Measurements from ENCODE around the gene MED12L.
"Not testable (repeated sequence)": the region's sequence is repeated elsewhere in the genome, so short reads cannot be mapped to it uniquely, and the experiment has no call there.

Gene MED12L

DNA sequence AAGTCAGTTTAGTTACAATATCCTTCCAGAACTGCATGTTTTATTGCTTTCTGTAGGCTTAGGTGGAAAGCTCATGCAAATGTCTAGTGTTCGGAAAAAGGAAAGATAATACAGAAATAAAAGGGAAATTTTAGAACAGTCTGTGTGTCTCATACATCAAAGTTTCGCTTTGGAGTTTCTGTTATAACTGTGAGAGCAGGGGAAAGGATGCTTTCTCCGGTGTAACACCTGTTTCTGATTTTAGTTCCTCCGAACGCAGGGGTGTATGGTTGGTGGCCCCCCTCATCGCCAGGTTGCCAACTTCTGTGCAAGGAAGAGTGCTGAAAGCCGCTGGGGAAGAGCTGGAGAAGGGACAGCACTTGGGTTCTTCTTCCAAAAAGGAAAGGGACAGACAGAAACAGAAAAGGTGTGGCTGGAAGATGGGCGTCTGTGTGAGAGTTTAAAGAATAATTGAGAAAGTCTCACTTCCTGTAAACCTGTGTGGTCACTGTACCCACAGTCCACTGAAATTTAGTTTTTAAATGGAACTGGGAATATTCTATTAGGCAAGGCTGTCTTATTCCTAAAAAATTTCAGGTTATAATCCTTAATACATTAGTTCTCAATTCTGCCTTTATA is 292.4 kb downstream of the MED12L start:
- DNase-seq (ENCODE audit: low read depth), result no peak

DNA sequence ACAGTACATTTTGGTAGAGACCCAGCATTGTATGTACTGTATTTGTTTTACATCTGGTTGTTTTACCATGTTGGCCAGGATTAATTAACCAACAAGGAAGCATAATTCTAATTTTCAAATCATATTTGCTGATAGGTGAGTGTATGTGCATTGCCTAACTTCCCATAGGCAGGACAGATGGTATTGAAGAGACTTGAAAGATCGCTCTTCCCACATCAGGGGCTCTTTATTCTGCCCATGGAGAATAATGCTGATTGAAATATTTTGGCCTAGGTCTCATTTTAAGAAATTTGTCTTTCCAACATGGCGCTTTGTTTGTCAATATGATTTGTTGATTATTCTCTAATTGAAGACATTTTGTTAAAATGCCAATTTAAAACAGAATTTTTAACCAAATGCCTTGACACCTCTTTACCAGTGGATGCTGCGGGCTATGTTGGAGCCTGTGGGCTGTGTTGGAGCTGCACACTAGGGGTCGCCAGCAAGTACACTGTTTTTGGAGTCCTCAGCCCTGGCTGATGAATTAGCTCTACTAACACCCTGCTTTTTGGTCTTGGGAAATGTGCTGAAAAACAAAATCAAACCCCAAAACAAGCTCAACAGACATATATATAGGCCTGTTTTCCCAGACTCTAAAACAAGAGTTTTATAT is 293.7 kb downstream of the MED12L start:
- no peak for DNase-seq (ENCODE audit: low read depth)

DNA sequence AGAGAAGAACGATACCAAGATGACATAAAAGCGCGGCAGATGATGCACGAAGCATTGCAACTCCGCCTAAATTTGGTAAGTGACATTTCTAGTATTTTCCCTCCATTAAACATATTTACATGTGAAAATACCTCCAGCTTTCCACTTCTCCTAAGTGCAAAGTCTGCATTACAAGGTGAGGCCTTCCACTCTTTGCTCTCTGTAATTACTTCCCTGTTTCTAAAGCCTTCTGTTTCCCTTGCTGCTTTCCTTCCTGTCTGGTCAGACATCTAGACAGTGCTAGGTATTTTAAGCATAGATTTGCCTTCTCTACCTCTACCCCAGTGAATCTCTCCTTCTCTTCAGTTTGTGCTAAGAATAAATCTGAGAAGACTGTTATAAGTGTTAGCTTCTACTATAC is 297.2 kb downstream of the MED12L start:
- no peak for DNase-seq (ENCODE audit: low read depth)

DNA sequence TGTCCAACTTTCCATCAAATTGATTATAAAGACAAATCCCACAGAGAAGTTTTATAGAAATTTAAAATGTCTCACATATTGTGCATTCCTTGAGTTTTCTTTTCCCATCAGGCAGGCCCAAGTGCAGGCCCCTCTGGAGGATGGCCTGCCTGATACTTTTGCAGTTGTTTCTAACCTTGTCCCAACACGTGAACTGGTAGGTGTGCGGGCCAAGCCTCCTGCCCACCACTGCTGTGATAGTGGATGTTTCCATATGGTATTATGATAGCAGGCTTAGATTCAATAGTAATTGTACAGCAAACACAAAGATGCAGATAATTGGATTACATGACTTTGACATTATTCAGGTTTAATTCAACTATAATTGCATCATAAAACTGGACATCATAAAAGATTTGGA is 297.6 kb downstream of the MED12L start:
- no peak for DNase-seq (ENCODE audit: low read depth)

DNA sequence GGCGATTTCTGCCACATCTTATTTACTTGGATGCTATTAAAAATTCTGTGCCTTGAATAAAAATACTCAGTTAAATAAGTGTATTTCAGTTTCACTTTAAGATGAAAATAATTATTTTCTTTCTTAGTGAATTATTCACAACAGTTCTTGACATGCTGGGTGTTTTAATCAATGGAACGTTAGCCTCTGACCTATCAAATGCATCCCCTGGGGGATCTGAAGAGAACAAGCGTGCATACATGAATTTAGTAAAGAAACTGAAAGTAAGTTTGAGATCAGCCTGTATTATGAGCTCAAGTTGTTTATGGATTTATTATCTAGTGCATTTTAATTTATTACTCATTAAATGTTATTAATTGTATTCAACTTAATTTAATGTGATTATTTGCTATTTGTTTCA is 298.5 kb downstream of the MED12L start:
- no peak for DNase-seq (ENCODE audit: low read depth)

DNA sequence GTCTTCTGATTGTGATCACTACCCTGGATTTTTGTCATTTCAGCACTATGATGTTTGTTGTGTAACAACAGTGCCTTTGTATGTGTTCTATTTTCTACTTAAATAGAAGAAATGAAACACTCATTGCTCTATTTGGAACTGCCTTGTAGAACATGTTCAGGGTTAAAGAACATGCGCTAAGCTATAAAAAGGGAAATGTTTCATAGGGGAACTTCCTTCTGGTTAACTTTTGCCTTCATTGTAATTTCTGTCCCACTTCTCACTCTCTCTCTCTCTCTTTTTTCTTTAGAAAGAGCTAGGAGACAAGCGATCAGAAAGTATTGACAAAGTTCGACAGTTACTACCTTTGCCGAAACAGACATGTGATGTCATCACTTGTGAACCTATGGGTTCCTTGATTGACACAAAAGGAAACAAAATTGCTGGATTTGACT is 299.3 kb downstream of the MED12L start, which contains the start of gene P2RY12:
P2RY12 (minus strand) TSS at position 13 of the 434 bp plus-strand sequence. CDS start 45,908 bp downstream, outside the sequence.
- DNase-seq (ENCODE audit: low read depth), result no peak

DNA sequence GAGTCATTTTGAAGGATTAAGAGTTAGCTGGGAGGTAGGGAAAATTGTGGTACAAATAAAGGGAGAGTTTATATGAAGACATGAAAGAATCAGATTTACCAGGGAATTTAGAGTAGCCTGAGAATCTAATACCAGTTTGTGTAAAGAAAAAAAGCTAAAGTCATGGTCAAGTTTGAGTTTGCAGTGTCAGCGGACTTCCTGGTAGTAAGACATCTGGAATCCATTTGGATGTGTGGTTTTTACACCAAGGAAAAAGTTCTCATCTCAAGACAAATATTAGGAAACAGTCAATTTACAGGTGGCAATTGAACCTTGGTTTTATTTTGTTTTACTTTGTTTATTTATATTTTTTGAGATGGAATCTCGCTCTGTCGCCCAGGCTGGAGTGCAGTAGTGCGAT is 300.6 kb downstream of the MED12L start:
- no peak for DNase-seq (ENCODE audit: low read depth)

DNA sequence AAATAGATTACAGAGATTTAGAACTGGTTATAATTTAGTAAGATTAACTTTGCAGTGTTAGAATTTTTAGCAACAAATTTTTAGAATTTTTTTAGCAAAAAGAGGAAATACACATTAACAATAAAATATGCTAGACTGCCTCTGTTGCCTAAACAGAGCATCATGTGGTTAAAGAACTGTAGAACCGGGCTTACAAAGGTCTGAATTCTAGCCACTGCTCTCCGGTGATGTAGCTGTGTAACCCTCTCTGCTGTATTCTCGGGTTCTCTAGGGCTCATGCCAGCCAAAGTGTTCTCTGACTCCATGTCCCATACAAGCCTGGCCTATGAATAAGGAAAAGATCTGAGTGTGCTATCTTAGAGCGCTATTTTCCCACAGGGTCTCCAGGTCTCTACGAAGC is 302.0 kb downstream of the MED12L start:
- DNase-seq (ENCODE audit: low read depth), result no peak

DNA sequence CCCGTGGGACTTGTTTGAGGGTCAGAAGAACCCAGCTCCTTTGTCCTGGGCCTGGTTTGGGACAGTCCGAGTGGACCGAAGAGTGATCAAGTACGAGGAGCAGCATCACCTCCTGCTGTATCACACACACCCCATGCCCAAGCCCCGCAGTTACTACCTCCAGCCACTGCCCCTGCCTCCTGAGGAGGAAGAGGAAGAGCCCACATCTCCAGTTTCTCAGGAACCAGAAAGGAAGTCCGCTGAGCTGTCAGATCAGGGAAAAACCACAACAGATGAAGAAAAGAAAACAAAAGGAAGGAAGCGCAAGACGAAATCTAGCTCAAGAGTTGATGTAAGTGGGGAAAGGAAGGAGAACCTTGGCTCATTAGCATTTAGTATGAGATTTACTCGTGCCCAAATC is 302.4 kb downstream of the MED12L start:
- no peak for DNase-seq (ENCODE audit: low read depth)

DNA sequence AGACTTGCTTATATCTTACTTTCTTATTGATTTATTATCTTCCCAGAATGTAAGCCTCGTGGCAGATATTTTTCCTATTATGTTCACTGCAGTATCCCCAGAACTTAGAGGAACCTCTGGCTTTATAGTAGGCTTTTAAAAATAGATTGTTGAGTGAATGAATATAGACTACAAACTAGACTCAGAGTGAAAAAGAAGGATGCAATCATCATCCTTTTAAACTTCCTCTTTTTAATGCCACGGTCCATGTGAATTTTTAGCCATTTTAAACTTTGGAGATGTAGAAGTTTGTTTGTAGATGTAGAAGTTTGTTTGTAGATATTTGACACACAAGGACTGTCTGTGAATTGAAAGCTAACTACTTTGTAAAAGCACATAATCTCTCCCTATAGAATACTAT is 306.3 kb downstream of the MED12L start:
- no peak for DNase-seq (ENCODE audit: low read depth)

DNA sequence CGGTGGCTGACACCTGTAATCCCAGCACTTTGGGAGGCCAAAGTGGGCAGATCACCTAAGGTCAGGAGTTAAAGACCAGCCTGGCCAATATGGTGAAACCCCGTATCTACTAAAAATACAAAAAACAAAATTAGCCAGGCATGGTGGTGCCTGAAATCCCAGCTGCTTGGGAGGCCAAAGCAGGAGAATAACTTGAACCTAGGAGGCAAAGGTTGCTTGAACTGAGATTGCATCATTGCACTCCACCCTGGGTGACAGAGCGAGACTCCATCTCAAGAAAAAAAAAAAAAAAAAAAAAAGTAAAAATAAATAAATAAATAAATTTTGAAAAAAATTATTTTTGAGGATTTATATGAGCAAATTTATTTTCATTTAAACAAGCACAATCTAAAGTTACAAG is 306.7 kb downstream of the MED12L start:
- DNase-seq (ENCODE audit: low read depth), result not testable (repeated sequence)

DNA sequence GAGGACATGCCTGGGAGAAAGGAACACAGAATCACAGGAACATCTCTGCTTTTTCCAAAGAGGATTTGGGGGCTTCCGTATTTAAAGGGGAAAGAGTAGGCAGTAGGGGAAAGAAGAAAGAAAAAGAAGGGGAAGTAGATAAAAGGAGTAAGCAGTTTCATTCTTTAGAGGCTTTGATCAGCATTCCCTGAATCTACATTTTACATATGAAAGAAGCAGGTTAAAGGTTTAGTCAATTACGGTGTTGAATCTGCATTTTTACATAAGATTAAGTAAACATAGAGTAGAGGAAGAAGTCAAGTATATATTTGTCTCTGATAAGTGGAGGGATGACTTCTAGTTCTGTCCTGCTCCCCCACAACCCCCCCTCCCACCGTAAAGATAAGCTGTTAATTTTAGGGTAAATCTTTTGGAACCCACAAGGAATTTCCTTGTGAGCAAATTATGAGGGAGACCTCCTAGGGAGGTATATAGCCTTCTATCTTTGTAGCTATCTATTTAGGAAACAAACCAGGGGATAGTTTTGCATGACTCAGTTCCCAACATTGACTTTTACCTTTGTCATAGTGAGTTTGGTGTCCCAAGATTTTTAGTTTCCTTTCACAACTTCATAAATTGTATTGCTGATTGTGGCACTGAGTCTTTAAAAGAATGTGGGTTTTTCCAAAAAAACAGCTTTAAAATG is 307.8 kb downstream of the MED12L start:
- no peak for DNase-seq (ENCODE audit: low read depth)

DNA sequence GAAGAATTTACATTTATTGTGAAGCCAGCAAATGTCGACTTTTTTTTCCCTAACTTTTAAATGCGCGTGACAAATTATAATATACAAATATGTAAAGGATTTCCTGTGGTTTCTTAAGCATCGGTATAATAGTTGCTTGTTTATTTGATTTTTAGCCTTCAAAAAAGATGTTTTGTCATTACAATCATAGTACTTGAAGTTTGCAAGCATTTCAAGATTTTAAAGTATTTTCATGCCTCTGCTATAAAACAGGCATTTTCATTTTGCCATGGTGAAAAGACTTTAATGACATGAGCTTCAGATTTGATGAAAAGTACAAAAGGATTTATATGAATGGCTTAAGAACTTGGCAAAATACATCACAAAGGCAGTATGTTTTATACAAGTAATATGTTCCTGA is 308.5 kb downstream of the MED12L start:
- no peak for DNase-seq (ENCODE audit: low read depth)

DNA sequence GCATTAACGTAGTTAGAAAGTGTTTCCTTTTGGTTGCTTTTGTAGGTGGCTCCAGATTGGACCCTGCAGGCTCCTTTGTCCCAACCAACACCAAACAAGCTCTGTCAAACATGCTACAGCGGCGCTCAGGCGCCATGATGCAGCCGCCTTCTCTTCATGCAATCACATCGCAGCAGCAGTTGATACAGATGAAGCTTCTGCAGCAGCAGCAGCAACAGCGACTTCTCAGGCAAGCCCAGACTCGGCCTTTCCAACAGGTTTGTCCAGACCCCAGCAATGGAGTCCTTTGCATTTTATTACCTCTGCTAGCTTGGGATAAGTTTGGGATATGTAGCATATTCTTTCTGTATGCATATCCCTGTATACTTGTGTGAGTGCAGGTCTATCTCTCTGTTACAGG is 309.1 kb downstream of the MED12L start:
- no peak for DNase-seq (ENCODE audit: low read depth)

DNA sequence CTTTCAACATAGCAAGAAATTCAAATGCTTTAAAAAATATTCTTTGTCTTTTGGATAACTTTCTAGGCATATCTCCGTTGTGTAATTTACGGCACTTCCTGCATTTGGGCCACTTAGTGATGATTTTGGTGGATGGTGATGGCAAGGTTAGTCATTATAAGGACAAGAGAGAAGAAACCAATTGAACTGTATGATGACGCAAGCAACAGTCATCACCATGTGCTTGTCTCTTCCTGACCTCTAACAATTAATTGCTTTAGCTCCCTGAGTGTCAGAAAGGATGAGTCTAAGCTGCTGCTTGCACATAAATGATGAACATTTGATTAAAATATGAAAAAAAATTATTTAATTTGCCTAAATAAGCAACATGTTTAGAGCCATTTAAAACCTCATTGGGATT is 310.3 kb downstream of the MED12L start:
- DNase-seq (ENCODE audit: low read depth), result no peak

DNA sequence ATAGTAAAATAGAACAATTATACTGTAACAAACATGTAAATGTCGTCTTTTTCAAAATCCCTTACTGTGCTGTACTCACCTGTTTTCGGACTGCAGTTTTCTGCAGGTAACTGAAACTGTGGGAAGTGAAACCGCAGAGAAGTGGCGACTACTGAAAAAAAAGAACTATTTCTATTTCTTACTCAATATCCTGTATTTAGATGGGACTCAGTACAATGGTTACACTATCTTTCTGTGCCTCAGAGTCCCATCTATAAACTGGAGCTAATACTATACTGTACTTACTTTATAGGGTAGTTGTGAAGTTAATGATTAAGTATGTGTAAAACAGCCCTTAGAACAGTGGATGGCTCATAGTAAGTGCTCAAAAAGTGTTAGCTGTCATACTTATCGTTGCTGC is 313.4 kb downstream of the MED12L start:
- no peak for DNase-seq (ENCODE audit: low read depth)

DNA sequence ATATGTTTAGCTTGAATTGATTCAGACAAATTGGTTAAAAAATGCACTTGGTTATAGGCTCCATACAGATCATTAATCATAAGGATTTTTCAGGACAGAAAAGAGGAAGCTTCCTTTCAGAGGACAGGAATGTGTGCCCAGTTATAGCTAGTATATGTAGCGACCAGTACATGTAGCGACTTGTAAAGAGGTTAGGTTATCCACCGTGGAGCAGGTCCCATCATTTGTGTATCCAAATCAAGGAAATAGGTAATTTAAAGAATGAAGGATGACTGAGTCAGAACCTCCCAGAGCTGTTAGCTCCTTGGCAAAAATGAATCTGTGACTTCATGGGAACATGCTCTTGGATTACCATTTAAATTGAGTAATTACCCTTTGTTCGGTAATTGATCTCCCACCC is 314.9 kb downstream of the MED12L start:
- no peak for DNase-seq (ENCODE audit: low read depth)

DNA sequence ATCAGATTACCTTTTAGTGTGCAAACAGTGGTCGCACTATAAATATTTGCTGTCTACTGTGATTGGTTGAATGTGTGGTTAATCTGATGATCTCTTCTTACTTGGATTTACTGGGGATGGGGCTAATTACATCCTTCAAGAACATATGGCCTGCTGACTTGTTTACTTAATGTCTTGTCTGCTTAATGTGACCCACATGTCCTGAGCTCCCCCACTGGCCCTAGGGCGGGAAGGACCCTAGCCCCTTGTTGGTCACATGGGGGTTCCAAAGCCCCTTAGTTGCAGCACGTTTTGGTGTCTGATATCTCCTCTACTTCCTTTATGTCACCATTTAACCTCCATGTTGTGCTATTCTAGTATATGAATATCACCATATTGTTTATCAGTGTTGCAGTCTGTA is 316.9 kb downstream of the MED12L start:
- DNase-seq (ENCODE audit: low read depth), result no peak

DNA sequence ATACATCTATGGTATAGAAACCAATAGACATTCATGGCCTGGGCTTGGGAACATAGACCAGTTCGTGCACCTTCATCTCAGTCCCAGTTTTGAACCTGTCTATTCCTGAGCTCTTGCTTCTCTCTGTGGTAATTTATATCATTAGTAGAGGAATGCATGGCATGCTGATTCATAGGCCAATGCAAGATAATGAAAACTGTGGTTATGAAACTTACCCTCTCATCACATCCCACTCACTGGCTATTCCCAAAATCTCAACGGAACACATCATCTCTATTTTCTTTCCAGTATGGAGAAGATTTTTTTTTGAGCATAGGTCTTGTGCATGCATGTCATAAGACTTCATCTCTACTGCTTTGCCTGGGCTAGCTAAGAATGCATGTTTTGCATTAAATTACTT is 317.8 kb downstream of the MED12L start:
- no peak for DNase-seq (ENCODE audit: low read depth)

DNA sequence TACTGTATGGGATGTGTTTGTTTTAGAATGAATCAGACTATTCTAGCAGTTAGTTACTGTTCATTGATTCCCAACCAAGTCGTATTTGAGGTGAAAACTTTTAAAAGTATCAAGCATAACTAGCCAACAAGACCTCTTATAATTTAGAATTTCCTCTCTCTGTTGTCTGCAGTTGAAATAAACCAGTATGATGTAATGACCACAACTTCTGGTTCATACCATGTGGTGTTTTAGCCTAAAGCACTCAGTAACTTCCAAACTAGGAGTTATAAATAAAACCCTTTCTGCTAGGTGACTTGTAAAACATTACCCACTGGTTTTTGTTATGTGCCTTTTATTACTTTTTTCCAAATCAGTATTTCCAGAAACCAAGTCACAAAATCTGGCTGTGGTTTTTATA is 318.9 kb downstream of the MED12L start:
- DNase-seq (ENCODE audit: low read depth), result no peak

DNA sequence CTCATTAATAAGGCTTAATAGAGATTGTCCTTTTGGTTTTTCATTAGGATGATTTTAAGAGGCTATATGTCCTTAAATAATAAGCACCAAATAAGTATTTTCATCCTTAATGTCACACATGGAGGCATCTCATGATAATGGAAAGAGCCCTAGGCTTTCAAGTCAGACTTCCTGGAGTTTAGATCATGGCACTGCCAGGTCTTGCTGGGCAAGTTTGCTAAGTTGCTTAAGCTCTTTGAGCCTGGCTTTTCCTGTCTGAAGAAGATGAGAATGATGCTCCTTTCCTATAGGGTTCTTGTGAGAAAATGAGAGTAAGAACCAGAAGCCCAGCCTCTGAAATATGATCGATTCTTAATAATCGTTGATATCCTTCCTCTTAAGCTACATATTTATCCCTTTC is 322.5 kb downstream of the MED12L start:
- no peak for DNase-seq (ENCODE audit: low read depth)

DNA sequence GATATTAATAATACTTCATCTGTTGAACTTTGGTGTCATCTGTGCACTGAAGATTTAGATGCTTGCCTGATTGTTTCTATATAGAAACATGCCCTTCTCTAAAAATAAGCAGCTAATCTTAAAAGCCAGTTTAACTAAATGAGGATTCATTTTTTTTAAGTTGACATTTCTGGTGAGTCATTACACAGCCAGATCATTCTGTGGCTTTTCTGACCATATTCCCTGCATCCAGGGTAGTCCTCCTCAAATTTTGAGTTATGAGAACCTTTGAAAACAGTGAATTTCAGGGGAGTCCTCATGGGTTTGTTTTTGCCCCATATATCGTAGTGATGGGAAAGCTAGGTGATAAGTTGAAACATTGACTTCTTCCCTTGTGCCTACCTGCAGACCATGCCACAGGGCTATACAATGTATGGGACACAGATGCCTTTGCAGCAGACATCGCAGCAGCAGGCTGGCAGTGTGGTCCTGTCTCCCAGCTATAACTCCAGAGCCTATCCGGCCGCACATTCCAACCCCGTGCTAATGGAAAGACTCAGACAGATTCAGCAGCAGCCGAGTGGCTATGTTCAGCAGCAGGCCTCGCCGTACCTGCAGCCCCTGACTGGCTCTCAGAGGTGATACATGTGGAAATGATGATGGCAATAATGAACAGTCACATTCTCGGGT is 325.6 kb downstream of the MED12L start:
- DNase-seq (ENCODE audit: low read depth), result no peak

DNA sequence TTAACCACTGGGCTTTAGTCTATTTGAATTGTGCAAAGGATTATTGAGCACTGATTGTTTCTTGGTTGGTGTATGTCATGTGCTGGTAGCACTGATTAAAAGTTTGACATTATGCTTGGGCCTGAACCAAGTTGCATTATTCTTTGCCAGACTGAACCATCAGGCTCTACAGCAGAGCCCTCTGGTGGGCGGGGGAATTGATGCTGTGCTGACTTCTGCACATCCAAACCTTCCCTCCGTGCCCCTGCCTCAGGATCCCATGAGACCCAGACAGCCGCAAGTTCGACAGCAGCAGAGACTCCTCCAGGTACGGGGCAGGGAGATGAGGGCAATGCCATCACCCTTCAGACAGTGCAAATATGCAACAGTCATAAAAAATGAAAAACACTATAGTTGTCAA is 327.5 kb downstream of the MED12L start:
- DNase-seq (ENCODE audit: low read depth), result no peak

Data from activated T-helper 1 cell treated with Interleukin-2 at 50 U/mL for 16 hours (primary cell).